ENCODE results near the gene ZFYVE28. TPM values are rescaled to one million over a fixed set of nuclear protein-coding genes. Genes with fewer than 3 reads are reported as not detected.

ZFYVE28 gene
- total RNA-seq, 1 donor: 10.5 TPM

GRCh38 chr4:2353222-2354107 lies 65.0 kb downstream of the ZFYVE28 start:
- Histone ChIP-seq H3K4me3 (ENCODE audit: insufficient read depth, low read length) (no peak overlapping the region), H4K20me1 (ENCODE audit: insufficient read depth, low read length) (no peaks in the 10 kb centered on the region), H3K27ac (ENCODE audit: low read depth, low read length) (no peak overlapping the region), H2AFZ (ENCODE audit: low read length) (no peak overlapping the region), H3K9me3 (ENCODE audit: low read depth, low read length) (no peaks in the 10 kb centered on the region), H3K79me2 (ENCODE audit: insufficient read depth, low read length) (no peaks in the 10 kb centered on the region), H3K36me3 (ENCODE audit: insufficient read depth, low read length) (no peaks in the 10 kb centered on the region), H3K4me1 (ENCODE audit: insufficient read depth, low read length) (no peaks in the 10 kb centered on the region), H3K4me2 (ENCODE audit: insufficient read depth, low read length) (no peak overlapping the region), H3K27me3 (ENCODE audit: insufficient read depth, low read length) (no peaks in the 10 kb centered on the region)
- DNase-seq (ENCODE audit: insufficient read length, low spot score, missing footprints): no peak
- no peak for TF ChIP-seq CTCF (IDR thresholded peaks at IDR 0.05; ENCODE audit: extremely low read depth, low read depth, low read length)

GRCh38 chr4:2352729-2353221 lies 65.7 kb downstream of the ZFYVE28 start:
- H3K27me3 ChIP-seq (ENCODE audit: insufficient read depth, low read length): no peaks in the 10 kb centered on the region
- no peaks in the 10 kb centered on the region for H3K9me3 ChIP-seq (ENCODE audit: low read depth, low read length)
- no peaks in the 10 kb centered on the region for H4K20me1 ChIP-seq (ENCODE audit: insufficient read depth, low read length)
- H3K4me1 ChIP-seq (ENCODE audit: insufficient read depth, low read length): no peaks in the 10 kb centered on the region
- H3K79me2 ChIP-seq (ENCODE audit: insufficient read depth, low read length): no peaks in the 10 kb centered on the region
- no peak overlapping the region for H3K4me2 ChIP-seq (ENCODE audit: insufficient read depth, low read length)
- H3K36me3 ChIP-seq (ENCODE audit: insufficient read depth, low read length): no peaks in the 10 kb centered on the region
- H3K27ac ChIP-seq (ENCODE audit: low read depth, low read length): no peak overlapping the region
- TF ChIP-seq CTCF (IDR thresholded peaks at IDR 0.05; ENCODE audit: extremely low read depth, low read depth, low read length): no peak
- no peak for DNase-seq (ENCODE audit: insufficient read length, low spot score, missing footprints)
- H2AFZ ChIP-seq (ENCODE audit: low read length): no peak overlapping the region
- H3K4me3 ChIP-seq (ENCODE audit: insufficient read depth, low read length): no peak overlapping the region

GRCh38 chr4:2352171-2352570 lies 66.3 kb downstream of the ZFYVE28 start:
- Histone ChIP-seq H3K4me2 (ENCODE audit: insufficient read depth, low read length) (no peak overlapping the region), H4K20me1 (ENCODE audit: insufficient read depth, low read length) (no peaks in the 10 kb centered on the region), H3K36me3 (ENCODE audit: insufficient read depth, low read length) (no peaks in the 10 kb centered on the region), H3K4me1 (ENCODE audit: insufficient read depth, low read length) (no peaks in the 10 kb centered on the region), H3K27me3 (ENCODE audit: insufficient read depth, low read length) (no peaks in the 10 kb centered on the region), H3K79me2 (ENCODE audit: insufficient read depth, low read length) (no peaks in the 10 kb centered on the region), H3K4me3 (ENCODE audit: insufficient read depth, low read length) (no peak overlapping the region), H3K9me3 (ENCODE audit: low read depth, low read length) (no peaks in the 10 kb centered on the region), H3K27ac (ENCODE audit: low read depth, low read length) (no peak overlapping the region), H2AFZ (ENCODE audit: low read length) (no peak overlapping the region)
- no peak for DNase-seq (ENCODE audit: insufficient read length, low spot score, missing footprints)
- TF ChIP-seq CTCF (IDR thresholded peaks at IDR 0.05; ENCODE audit: extremely low read depth, low read depth, low read length): no peak

- DNase-seq (ENCODE audit: insufficient read length, low spot score, missing footprints): no peak
- Histone ChIP-seq H3K27ac (ENCODE audit: low read depth, low read length) (no peak overlapping the region), H3K79me2 (ENCODE audit: insufficient read depth, low read length) (no peaks in the 10 kb centered on the region), H3K4me2 (ENCODE audit: insufficient read depth, low read length) (no peak overlapping the region), H3K27me3 (ENCODE audit: insufficient read depth, low read length) (no peaks in the 10 kb centered on the region), H3K4me3 (ENCODE audit: insufficient read depth, low read length) (no peak overlapping the region), H3K4me1 (ENCODE audit: insufficient read depth, low read length) (no peaks in the 10 kb centered on the region), H3K36me3 (ENCODE audit: insufficient read depth, low read length) (no peaks in the 10 kb centered on the region), H4K20me1 (ENCODE audit: insufficient read depth, low read length) (no peaks in the 10 kb centered on the region), H2AFZ (ENCODE audit: low read length) (no peak overlapping the region), H3K9me3 (ENCODE audit: low read depth, low read length) (no peaks in the 10 kb centered on the region)
- no peak for TF ChIP-seq CTCF (IDR thresholded peaks at IDR 0.05; ENCODE audit: extremely low read depth, low read depth, low read length)
These were observed 67.5 kb downstream of the ZFYVE28 start for GRCh38 chr4:2350982-2351381.

Measured in osteoblast (primary cell).